Mesendoderm (in vitro differentiated cells): Measurements from ENCODE around the gene OS9.

Source experiments
- DNase-seq: peaks from one replicate; pipeline ENCODE4 v3.0.0; 2013
- H2AK5ac ChIP-seq: 2 replicates; pipeline ENCODE4 v1.6.1; 2013; ENCODE audit warnings: low read length, inconsistent platforms
- H2BK120ac ChIP-seq: 2 replicates; pipeline ENCODE4 v1.6.1; 2013; ENCODE audit warnings: low read depth, mild to moderate bottlenecking, low read length, moderate library complexity, mixed read lengths
- H2BK15ac ChIP-seq: replicated peaks from 2 replicates; pipeline ENCODE4 v1.6.1; 2013; ENCODE audit warnings: low read depth, mild to moderate bottlenecking, moderate library complexity
- H2BK5ac ChIP-seq: 2 replicates; pipeline ENCODE4 v1.6.1; 2013; ENCODE audit warnings: low read length, inconsistent platforms
- H3K18ac ChIP-seq: 2 replicates; pipeline ENCODE4 v1.6.1; 2013; ENCODE audit warnings: mild to moderate bottlenecking, low read length, mixed read lengths
- H3K23ac ChIP-seq: one replicate; pipeline ENCODE4 v1.6.1; 2013; ENCODE audit warnings: low read length
- H3K27ac ChIP-seq: 2 replicates; pipeline ENCODE4 v1.5.1; 2013; ENCODE audit warnings: low read depth, mild to moderate bottlenecking, inconsistent platforms, low read length, moderate library complexity
- H3K27me3 ChIP-seq: 2 replicates; pipeline ENCODE4 v1.6.1; 2013; ENCODE audit warnings: low read length, control low read depth, mild to moderate bottlenecking, inconsistent platforms; ENCODE audit not compliant: insufficient read depth, poor library complexity
- H3K36me3 ChIP-seq: 2 replicates; pipeline ENCODE4 v1.6.1; 2013; ENCODE audit warnings: low read length, inconsistent platforms; ENCODE audit not compliant: control insufficient read depth, insufficient read depth
- H3K4ac ChIP-seq: one replicate; pipeline ENCODE4 v1.6.1; 2013; ENCODE audit warnings: low read depth, mild to moderate bottlenecking, low read length, moderate library complexity
- H3K4me1 ChIP-seq: 2 replicates; pipeline ENCODE4 v1.6.1; 2013; ENCODE audit warnings: low read depth, low read length, inconsistent platforms; ENCODE audit not compliant: control insufficient read depth
- H3K4me2 ChIP-seq: 2 replicates; pipeline ENCODE4 v1.6.1; 2013; ENCODE audit warnings: low read length
- H3K4me3 ChIP-seq: 2 replicates; pipeline ENCODE4 v1.5.1; 2013; ENCODE audit warnings: mild to moderate bottlenecking, low read length
- H3K56ac ChIP-seq: one replicate; pipeline ENCODE4 v1.6.1; 2013; ENCODE audit warnings: low read length
- H3K79me1 ChIP-seq: 2 replicates; pipeline ENCODE4 v1.6.1; 2013; ENCODE audit warnings: low read length, inconsistent platforms
- H3K79me2 ChIP-seq: 2 replicates; pipeline ENCODE4 v1.6.1; 2013; ENCODE audit warnings: mild to moderate bottlenecking, low read length; ENCODE audit not compliant: control insufficient read depth, insufficient read depth
- H3K9ac ChIP-seq: 2 replicates; pipeline ENCODE4 v1.6.1; 2013; ENCODE audit warnings: low read length, inconsistent platforms
- H4K5ac ChIP-seq: one replicate; pipeline ENCODE4 v1.6.1; 2013; ENCODE audit warnings: low read length
- H4K8ac ChIP-seq: one replicate; pipeline ENCODE4 v1.6.1; 2013; ENCODE audit warnings: low read depth, mild to moderate bottlenecking, control low read depth, low read length, moderate library complexity
- WGBS: extraction: QIAGEN DNeasy Blood & Tissue Kit; methylation state at CpG from one replicate; pipeline ENCODE4 v1.1.7; 2013; ENCODE audit warnings: low lambda C conversion rate, missing lambda C conversion rate; ENCODE audit not compliant: insufficient coverage; ENCODE audit errors: extremely low coverage; 5-methylcytosine and 5-hydroxymethylcytosine counted together

OS9 gene

GRCh38 chr12:57738661-57739237 is 44.8 kb downstream of the OS9 start, which contains the start of gene AGAP2:
AGAP2 (minus strand) TSS chr12:57738742; CDS start chr12:57738246, 496 bp downstream.
- H3K4me1 ChIP-seq: peaks cover 2% of the 10 kb centered on the region
- no peak within 1 kb of the TSS for H3K27ac ChIP-seq
- H3K79me2 ChIP-seq: no peaks in the 10 kb centered on the region
- peak; percentile 78 for DNase-seq
- no peak within 1 kb of the TSS for H4K5ac ChIP-seq
- no peak within 1 kb of the TSS for H2BK15ac ChIP-seq
- H4K8ac ChIP-seq: no peak within 1 kb of the TSS
- peak within 1 kb of the TSS; percentile 13 for H3K4me2 ChIP-seq
- peaks cover 59% of the 10 kb centered on the region for H3K27me3 ChIP-seq
- H3K36me3 ChIP-seq: no peaks in the 10 kb centered on the region
- H3K18ac ChIP-seq: no peak within 1 kb of the TSS
- no peak within 1 kb of the TSS for H2BK120ac ChIP-seq
- H3K4me3 ChIP-seq: no peak within 1 kb of the TSS
- no peak within 1 kb of the TSS for H3K23ac ChIP-seq
- no peak within 1 kb of the TSS for H2BK5ac ChIP-seq
- no peaks in the 10 kb centered on the region for H3K79me1 ChIP-seq
- H3K56ac ChIP-seq: no peak within 1 kb of the TSS
- no CpG with 5 or more reads among the region's 36 CpGs for WGBS
- no peak within 1 kb of the TSS for H3K4ac ChIP-seq
- H3K9ac ChIP-seq: no peak within 1 kb of the TSS
- H2AK5ac ChIP-seq: no peak within 1 kb of the TSS

GRCh38 chr12:57739387-57739786 is 45.5 kb downstream of the OS9 start:
- H2BK15ac ChIP-seq: no peak overlapping the region
- H3K79me2 ChIP-seq: no peaks in the 10 kb centered on the region
- H3K4me2 ChIP-seq: no peak overlapping the region
- H3K4me1 ChIP-seq: peaks cover 2% of the 10 kb centered on the region
- H3K27ac ChIP-seq: no peak overlapping the region
- H4K5ac ChIP-seq: no peak overlapping the region
- H3K4ac ChIP-seq: no peak overlapping the region
- no peak overlapping the region for H3K18ac ChIP-seq
- no peaks in the 10 kb centered on the region for H3K36me3 ChIP-seq
- H3K27me3 ChIP-seq: peaks cover 53% of the 10 kb centered on the region
- H3K23ac ChIP-seq: no peak overlapping the region
- DNase-seq: no peak
- no peak overlapping the region for H4K8ac ChIP-seq
- no peak overlapping the region for H2BK5ac ChIP-seq
- no peak overlapping the region for H2AK5ac ChIP-seq
- H3K56ac ChIP-seq: no peak overlapping the region
- no CpG with 5 or more reads among the region's 7 CpGs for WGBS
- no peak overlapping the region for H3K9ac ChIP-seq
- no peaks in the 10 kb centered on the region for H3K79me1 ChIP-seq
- no peak overlapping the region for H2BK120ac ChIP-seq
- no peak overlapping the region for H3K4me3 ChIP-seq

DNA sequence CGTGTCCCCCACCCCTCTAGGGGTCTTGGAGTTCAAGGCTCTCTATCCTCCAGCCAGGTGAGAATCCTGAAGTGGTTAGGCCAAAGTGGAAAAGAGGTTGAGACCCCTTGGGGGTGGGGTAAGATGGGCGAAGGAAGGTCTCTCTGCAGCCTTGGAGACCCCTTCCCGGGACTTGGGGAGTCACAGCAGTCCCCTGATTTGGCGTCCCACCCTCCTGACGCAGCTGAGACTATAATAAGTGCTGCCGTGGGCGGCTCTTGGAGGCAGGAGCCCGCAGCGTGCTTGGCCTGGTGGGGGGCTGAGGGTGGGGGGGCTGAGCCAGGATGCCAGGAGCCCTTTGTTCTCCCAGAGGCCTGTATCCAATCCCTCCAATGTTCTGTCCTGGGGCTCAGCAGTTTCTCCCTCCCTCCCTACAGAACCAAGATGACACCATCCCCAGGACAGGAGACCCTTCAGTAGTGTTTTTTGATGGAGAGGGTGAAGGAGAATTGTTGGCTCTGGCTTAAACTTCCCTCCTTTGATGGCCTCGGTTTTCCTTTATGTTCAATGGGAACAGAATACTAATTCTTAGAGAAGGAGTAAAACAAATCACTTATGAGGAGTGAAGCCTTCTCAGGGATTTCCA is 46.1 kb downstream of the OS9 start:
- Histone ChIP-seq H4K5ac (no peak overlapping the region), H3K18ac (no peak overlapping the region), H3K4me2 (no peak overlapping the region), H2BK5ac (no peak overlapping the region), H3K79me2 (no peaks in the 10 kb centered on the region), H3K4me1 (peaks cover 2% of the 10 kb centered on the region), H3K27ac (no peak overlapping the region), H3K56ac (no peak overlapping the region), H3K4ac (no peak overlapping the region), H2AK5ac (no peak overlapping the region), H2BK120ac (no peak overlapping the region), H3K23ac (no peak overlapping the region), H3K27me3 (peaks cover 47% of the 10 kb centered on the region), H3K9ac (no peak overlapping the region), H3K36me3 (no peaks in the 10 kb centered on the region), H3K79me1 (no peaks in the 10 kb centered on the region), H2BK15ac (no peak overlapping the region), H4K8ac (no peak overlapping the region), H3K4me3 (no peak overlapping the region)
- no CpG with 5 or more reads among the region's 10 CpGs for WGBS
- DNase-seq: no peak

DNA sequence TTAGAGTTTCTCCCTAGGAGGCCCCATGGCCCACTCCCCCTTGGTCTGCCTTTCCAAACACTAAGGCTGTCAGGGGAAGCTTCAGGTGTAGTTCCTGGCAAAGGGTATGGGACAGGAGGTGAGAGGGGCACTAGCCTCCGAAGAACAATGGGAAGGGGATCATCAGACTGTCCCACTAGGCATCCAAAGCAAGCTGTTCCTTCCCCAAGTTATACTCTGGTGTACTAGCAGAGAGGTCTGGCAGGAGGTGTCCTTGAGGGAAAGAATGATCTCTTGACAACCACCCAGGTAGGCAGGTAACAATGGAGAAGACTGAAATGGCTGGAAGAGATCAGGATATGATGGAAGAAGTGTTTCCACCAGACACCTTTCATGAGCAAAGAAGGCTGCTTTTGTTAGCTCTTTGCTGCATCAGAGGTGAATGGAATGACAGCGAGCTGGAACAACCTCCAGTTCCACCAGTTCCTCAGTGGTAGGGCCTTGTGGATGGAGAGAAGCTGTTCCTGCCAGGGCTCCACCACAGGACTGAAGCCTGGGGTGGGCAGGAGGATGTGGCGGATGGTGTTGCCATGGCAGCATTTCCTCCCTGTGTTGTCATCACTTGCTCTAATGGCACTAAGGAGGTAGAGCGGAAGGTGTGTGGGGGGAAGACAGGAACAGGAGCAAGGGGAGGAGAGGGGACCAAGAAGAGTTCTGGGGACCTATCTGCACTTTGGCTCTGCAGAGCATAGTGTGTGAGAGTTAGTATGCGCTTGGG is 46.9 kb downstream of the OS9 start:
- Histone ChIP-seq H3K4me3 (no peak overlapping the region), H2AK5ac (no peak overlapping the region), H3K79me2 (no peaks in the 10 kb centered on the region), H3K27me3 (peaks cover 42% of the 10 kb centered on the region), H3K4ac (no peak overlapping the region), H3K4me2 (no peak overlapping the region), H3K18ac (no peak overlapping the region), H3K36me3 (no peaks in the 10 kb centered on the region), H3K9ac (no peak overlapping the region), H3K4me1 (peaks cover 2% of the 10 kb centered on the region), H4K8ac (no peak overlapping the region), H2BK120ac (no peak overlapping the region), H3K23ac (no peak overlapping the region), H2BK15ac (no peak overlapping the region), H2BK5ac (no peak overlapping the region), H3K27ac (no peak overlapping the region), H4K5ac (no peak overlapping the region), H3K79me1 (no peaks in the 10 kb centered on the region), H3K56ac (no peak overlapping the region)
- DNase-seq: peak; percentile 33
- WGBS: no CpG with 5 or more reads among the region's 5 CpGs

GRCh38 chr12:57741413-57741789 is 47.5 kb downstream of the OS9 start:
- Histone ChIP-seq H3K4me1 (peaks cover 2% of the 10 kb centered on the region), H3K36me3 (no peaks in the 10 kb centered on the region), H4K8ac (no peak overlapping the region), H3K18ac (no peak overlapping the region), H3K79me1 (no peaks in the 10 kb centered on the region), H3K9ac (no peak overlapping the region), H3K56ac (no peak overlapping the region), H3K79me2 (no peaks in the 10 kb centered on the region), H2AK5ac (no peak overlapping the region), H4K5ac (no peak overlapping the region), H3K27ac (no peak overlapping the region), H2BK120ac (no peak overlapping the region), H2BK15ac (no peak overlapping the region), H3K23ac (no peak overlapping the region), H2BK5ac (no peak overlapping the region), H3K27me3 (peaks cover 40% of the 10 kb centered on the region), H3K4me3 (no peak overlapping the region), H3K4ac (no peak overlapping the region), H3K4me2 (no peak overlapping the region)
- no peak for DNase-seq
- no CpG with 5 or more reads among the region's 1 CpG for WGBS
